Tibial nerve (tissue), 4 donors: ENCODE measurements around the gene CDAN1.

Source experiments
- CTCF ChIP-seq, 5 experiments: fragments of 200-600 bp in 3 of 5; fragments of 450-650 bp in 2 of 5; sonication (generic) in 3 of 5; IDR thresholded peaks; one replicate each; pipeline ENCODE4 v1.5.1; 2016 to 2019; ENCODE audit warnings: antibody characterized with exemption in 5 of 5, mild to moderate bottlenecking in 3 of 5, moderate library complexity in 2 of 5
- EP300 ChIP-seq, 2 donors: sonication (generic); formaldehyde crosslinking; IDR thresholded peaks; one replicate each; pipeline ENCODE4 v1.6.1; 2017; ENCODE audit warnings: antibody characterized with exemption in 2 of 2, mild to moderate bottlenecking in 1 of 2
- POLR2A ChIP-seq, 2 donors: fragments of 450-650 bp; IDR thresholded peaks; one replicate each; pipeline ENCODE4 v1.6.1; 2017; ENCODE audit warnings: antibody characterized with exemption in 2 of 2, mild to moderate bottlenecking in 2 of 2, moderate library complexity in 2 of 2

- TF ChIP-seq CTCF (IDR thresholded peaks at IDR 0.05), result no peak
- no peak for TF ChIP-seq POLR2A (IDR thresholded peaks at IDR 0.05)
- TF ChIP-seq EP300 (IDR thresholded peaks at IDR 0.05), result no peak
Measured at GRCh38 chr15:42693942-42694341, 43.0 kb downstream of the CDAN1 start.
